Psoas muscle (tissue), 8 donors: ENCODE data around the gene EFS. TPM values are rescaled to one million over a fixed set of nuclear protein-coding genes. Genes with fewer than 3 reads are reported as not detected.

Source experiments
- ATAC-seq, 4 donors: fragments of 200-7000 bp; cut with Tn5 transposase; one replicate each; pipeline ENCODE4 v1.9.1; 2020; ENCODE audit warnings: moderate library complexity in 3 of 4, mild to moderate bottlenecking in 2 of 4
- DNase-seq, 2 donors: peaks; one replicate each; pipeline ENCODE4 v3.0.0-alpha.2; 2020
- H3K27ac ChIP-seq: fragments of 200-600 bp; one replicate; pipeline ENCODE4 v1.8.0; 2022
- H3K27me3 ChIP-seq, 3 donors: fragments of 200-600 bp in 1 of 3; one replicate each; pipeline versions ENCODE4 v1.6.1 to v1.8.0; 2013 to 2022; ENCODE audit warnings: low read length in 2 of 3, mild to moderate bottlenecking in 2 of 3, moderate library complexity in 1 of 3; ENCODE audit not compliant: insufficient read depth in 3 of 3
- H3K36me3 ChIP-seq, 2 donors: fragments of 200-600 bp in 1 of 2; one replicate each; pipeline versions ENCODE4 v1.6.1 to v1.8.0; 2013 to 2022; ENCODE audit warnings: low read depth in 1 of 2, mild to moderate bottlenecking in 1 of 2, moderate library complexity in 1 of 2; ENCODE audit not compliant: insufficient read depth in 1 of 2
- H3K4me1 ChIP-seq: fragments of 200-600 bp; one replicate; pipeline ENCODE4 v1.8.0; 2022
- H3K4me3 ChIP-seq: fragments of 200-600 bp; one replicate; pipeline ENCODE4 v1.8.0; 2022; ENCODE audit warnings: mild to moderate bottlenecking
- H3K9me3 ChIP-seq: fragments of 200-600 bp; one replicate; pipeline ENCODE4 v1.8.0; 2022
- WGBS, 3 donors: extraction: QIAGEN DNeasy Blood & Tissue Kit; methylation state at CpG; one replicate each; pipeline versions ENCODE4 v1.1.6 to v1.1.7; 2013; 5-methylcytosine and 5-hydroxymethylcytosine counted together
- intact Hi-C, 2 donors: fragments of 100-400 bp; cut with DNase I; formaldehyde crosslinking; loops; one replicate each; pipeline versions ENCODE4 v1.11.0 to v1.14.2; 2022
- polyA plus RNA-seq, 3 donors: library from polyadenylated mRNA; stranded (reverse); fragments of 200-250 nt; gene quantifications; one replicate each; pipeline ENCODE4 v1.2.3, GENCODE V29; 2013
- total RNA-seq, 4 donors: library from RNA; stranded (reverse); fragmentation: NEBNext Ultra II Directional in 2 of 4; extraction: Animal tissue kit (Norgen Biotek cat#: 25700) in 2 of 4; gene quantifications; one replicate each; pipeline versions ENCODE4 v1.2.1 to v1.2.4, GENCODE V29; 2021 to 2023
- TF ChIP-seq, protein P1 (sequence below): fragments of 200-600 bp; IDR thresholded peaks from one replicate; pipeline ENCODE4 v1.8.0; 2022; ENCODE audit warnings: antibody characterized with exemption
- donor health status: healthy with polysubstance abuse.
- donor health status: DM: no; HTN: no; CAD: no; lungs with moderate emphysema.
- donor health status: Bipolar disorder and iron deficiency.
- donor health status: healthy.
- donor health status: DM: yes; HTN: yes; CAD: no.
- donor health status: DM: no; HTN: no; CAD: no.
- donor health status: DM: no; HTN: no; CAD: no.
- donor health status: DM: yes; HTN: yes; CAD: no.

The EFS gene
- total and polyA plus RNA-seq, 7 donors = 0.93 to 2.5 (median 1.1) TPM

DNA sequence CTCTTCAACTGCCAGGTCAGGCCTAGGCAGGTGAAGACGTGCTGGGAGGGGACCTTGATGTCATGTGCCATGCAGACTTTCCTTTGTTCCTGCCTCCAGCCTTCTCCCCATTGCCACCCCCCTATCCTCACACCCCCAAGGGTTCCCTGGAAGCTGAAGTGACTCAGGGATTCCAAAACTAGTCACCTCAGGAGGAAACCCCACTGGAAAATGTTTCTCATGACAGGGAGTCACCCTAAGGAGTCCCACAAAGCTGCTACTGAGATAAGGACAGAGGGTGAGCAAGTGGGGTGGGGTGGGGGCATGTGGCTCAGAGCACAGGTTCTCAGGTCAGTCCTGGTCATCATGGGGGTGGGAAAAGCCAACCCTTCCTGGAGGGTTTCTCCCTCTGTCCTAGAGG lies 5.2 kb upstream of the EFS start:
- DNase-seq (no peak), ATAC-seq (no peak)
- Histone ChIP-seq H3K4me3 (no peak overlapping the region), H3K9me3 (no peaks in the 10 kb centered on the region), H3K27ac (no peak overlapping the region), H3K4me1 (no peaks in the 10 kb centered on the region), H3K27me3 (peaks cover 0 to 14% (median 7%) of the 10 kb centered on the region in 3 donors), H3K36me3 (no peaks in the 10 kb centered on the region)
- intact Hi-C loops = no loop called here
- 57 to 79% (median 65%) methylated on average over 1 of the region's 1 CpG for WGBS, 3 donors
- TF ChIP-seq, protein P1, sequence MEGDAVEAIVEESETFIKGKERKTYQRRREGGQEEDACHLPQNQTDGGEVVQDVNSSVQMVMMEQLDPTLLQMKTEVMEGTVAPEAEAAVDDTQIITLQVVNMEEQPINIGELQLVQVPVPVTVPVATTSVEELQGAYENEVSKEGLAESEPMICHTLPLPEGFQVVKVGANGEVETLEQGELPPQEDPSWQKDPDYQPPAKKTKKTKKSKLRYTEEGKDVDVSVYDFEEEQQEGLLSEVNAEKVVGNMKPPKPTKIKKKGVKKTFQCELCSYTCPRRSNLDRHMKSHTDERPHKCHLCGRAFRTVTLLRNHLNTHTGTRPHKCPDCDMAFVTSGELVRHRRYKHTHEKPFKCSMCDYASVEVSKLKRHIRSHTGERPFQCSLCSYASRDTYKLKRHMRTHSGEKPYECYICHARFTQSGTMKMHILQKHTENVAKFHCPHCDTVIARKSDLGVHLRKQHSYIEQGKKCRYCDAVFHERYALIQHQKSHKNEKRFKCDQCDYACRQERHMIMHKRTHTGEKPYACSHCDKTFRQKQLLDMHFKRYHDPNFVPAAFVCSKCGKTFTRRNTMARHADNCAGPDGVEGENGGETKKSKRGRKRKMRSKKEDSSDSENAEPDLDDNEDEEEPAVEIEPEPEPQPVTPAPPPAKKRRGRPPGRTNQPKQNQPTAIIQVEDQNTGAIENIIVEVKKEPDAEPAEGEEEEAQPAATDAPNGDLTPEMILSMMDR = no peak

DNA sequence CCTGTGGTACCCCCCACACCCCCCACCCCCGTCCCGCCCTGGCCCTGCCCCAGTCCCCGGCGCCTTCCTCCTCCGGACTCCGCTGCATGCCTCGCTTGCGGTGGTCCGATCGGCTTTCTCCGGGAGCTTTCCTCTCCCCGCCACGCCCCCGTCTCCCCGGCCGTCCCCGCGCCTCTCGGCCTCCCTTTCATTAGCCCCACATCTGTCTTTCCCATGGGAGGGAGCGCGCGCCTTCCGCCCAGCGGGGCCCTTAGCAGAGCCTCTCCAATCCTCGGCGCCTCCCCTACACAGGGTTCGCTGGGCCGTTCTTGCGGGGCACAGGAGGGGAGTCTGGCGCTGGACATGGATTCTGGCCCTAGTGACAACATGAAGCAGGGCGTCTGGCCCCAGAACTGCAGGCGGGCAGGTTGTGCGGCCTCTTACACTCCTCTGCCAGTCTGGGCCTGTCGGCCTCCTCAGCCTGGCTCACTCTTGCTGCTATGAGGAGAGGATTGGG lies 1.5 kb upstream of the EFS start:
- H3K4me1 ChIP-seq = no peaks in the 10 kb centered on the region
- H3K36me3 ChIP-seq = no peaks in the 10 kb centered on the region
- H3K27ac ChIP-seq = peak overlapping the region; percentile 61
- H3K9me3 ChIP-seq = no peaks in the 10 kb centered on the region
- DNase-seq = peak; percentile 72 to 83
- H3K27me3 ChIP-seq = peaks cover 0 to 33% (median 10%) of the 10 kb centered on the region in 3 donors
- TF ChIP-seq, protein P1 = no peak
- peak; percentile 26 to 57 (median 37) for ATAC-seq
- H3K4me3 ChIP-seq = peak overlapping the region; percentile 65
- 23 to 35% (median 29%) methylated on average over 24 to 34 of the region's 34 CpGs for WGBS, 3 donors
- intact Hi-C loops = no loop called here

DNA sequence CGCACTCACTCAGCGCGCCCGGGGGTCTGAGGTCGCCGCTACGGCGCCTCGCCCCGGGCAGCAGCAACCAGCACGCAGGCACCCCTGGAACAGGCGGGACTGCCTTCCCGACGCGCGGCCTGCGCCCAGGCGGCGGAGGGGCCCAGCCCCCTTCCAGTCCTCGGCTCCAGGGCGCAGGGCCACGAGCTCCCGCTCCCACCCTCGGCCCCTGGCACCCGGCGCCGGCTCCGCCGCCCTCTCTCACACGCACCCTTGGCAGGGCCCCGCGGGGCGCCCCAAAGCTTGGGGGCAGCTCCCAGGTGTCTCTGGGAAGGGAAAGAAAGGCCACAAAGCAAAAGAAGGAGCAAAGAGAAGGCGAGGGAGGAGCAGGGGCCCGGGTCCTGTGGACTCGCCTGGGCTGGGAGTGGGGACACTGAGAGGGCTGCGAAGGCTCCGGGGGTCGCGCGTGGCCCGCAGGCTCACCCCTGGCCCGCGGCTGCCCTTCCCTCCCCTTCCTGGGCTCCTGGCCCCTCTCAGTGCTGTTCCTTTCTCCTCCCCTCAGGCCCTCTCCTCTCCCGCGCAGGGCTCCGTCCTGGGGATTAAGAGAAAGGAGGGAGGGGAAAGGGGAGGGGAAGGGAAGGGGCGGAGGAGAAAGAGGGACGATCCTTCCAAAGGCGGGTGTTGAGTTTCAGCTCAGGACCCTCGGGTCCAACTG lies 907 bp upstream of the EFS start:
- 5 to 10% (median 5%) methylated on average over 28 to 48 of the region's 51 CpGs for WGBS, 3 donors
- Histone ChIP-seq H3K36me3 (no peaks in the 10 kb centered on the region), H3K27ac (peak overlapping the region; percentile 61), H3K27me3 (peaks cover 0 to 33% (median 10%) of the 10 kb centered on the region in 3 donors), H3K4me3 (peak overlapping the region; percentile 65), H3K9me3 (no peaks in the 10 kb centered on the region), H3K4me1 (no peaks in the 10 kb centered on the region)
- peak; percentile 34 to 58 (median 52) for ATAC-seq
- TF ChIP-seq, protein P1 = no peak
- intact Hi-C loops = no loop called here
- no peak for DNase-seq

DNA sequence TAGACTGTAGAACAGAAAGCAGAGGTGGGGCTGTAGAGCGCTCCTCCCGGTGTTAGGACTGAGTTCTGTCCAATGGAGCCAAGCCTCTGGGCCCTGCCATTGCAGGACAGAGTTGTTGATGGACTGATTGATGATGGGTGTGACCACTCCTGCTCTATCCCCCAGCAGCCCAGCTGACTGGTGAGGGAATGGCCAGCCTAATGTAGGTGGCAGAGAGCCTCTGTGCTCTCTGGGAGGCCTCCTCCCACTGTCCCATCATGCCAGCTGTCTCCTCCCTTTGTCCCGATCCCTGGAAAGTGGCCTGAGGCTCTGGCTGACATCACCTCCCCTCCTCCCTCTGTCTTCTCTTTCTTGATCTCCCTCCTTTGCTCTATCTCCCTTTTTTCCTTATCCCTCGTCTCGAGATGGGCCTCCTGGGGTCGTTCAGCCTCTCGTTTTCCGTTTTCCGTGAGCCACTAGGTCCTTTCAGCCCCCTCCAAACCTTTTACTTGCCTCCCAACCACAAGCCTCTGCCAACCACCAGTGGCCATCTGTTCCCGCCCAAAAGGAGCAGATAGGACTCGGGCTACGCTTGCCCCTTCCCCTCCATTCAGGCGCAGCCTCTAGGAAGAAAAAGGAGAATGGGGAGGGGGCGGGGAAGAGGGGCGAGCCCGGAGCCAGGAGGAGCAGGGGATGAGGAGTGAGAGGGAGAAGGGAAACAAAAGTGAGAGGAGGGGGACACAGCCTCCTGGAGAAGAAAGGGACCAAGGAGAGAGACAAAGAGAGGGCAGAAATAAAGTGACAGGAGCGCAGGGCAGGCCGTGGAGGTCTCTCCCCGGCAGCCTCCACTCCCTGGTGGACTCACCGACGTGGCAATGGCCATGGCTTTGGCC lies 572 bp downstream of the EFS start:
- Histone ChIP-seq H3K4me3 (peak overlapping the region; percentile 65), H3K9me3 (no peaks in the 10 kb centered on the region), H3K27me3 (peaks cover 0 to 33% (median 7%) of the 10 kb centered on the region in 3 donors), H3K36me3 (no peaks in the 10 kb centered on the region), H3K4me1 (no peaks in the 10 kb centered on the region), H3K27ac (peak overlapping the region; percentile 61)
- intact Hi-C loops = no loop called here
- 24 to 27% (median 25%) methylated on average over 17 to 21 of the region's 21 CpGs for WGBS, 3 donors
- TF ChIP-seq, protein P1 = no peak
- peak in 3 of 4 donors; percentile 20 to 46 (median 27) for ATAC-seq
- DNase-seq = peak in 1 of 2 donors; percentile 43
